Ascending aorta (tissue), 2 donors: ENCODE data around the gene GNPDA2. TPM values are rescaled to one million over a fixed set of nuclear protein-coding genes. Genes with fewer than 3 reads are reported as not detected.

ENCODE experiments used
- DNase-seq, 2 donors: peaks; one replicate each; pipeline ENCODE4 v3.0.0-alpha.2; 2019; ENCODE audit warnings: low spot score in 2 of 2
- H3K27ac ChIP-seq, 2 donors: fragments of 200-600 bp; sonication (generic); one replicate each; pipeline ENCODE4 v1.5.1; 2016 to 2017; ENCODE audit warnings: mild to moderate bottlenecking in 1 of 2
- H3K27me3 ChIP-seq: fragments of 200-600 bp; sonication (generic); one replicate; pipeline ENCODE4 v1.5.1; 2017
- H3K36me3 ChIP-seq, 2 donors: fragments of 200-600 bp; sonication (generic); one replicate each; pipeline ENCODE4 v1.5.1; 2016
- H3K4me1 ChIP-seq, 2 donors: fragments of 200-600 bp; sonication (generic); one replicate each; pipeline ENCODE4 v1.5.1; 2016 to 2017; ENCODE audit warnings: mild to moderate bottlenecking in 1 of 2
- H3K4me3 ChIP-seq, 2 donors: fragments of 200-600 bp; sonication (generic); one replicate each; pipeline ENCODE4 v1.5.1; 2016 to 2017; ENCODE audit warnings: mild to moderate bottlenecking in 1 of 2
- H3K9me3 ChIP-seq, 2 donors: fragments of 200-600 bp; sonication (generic); one replicate each; pipeline ENCODE4 v1.5.1; 2016
- intact Hi-C: fragments of 100-400 bp; cut with DNase I; formaldehyde crosslinking; loops from one replicate; pipeline ENCODE4 v1.15.1; 2023
- total RNA-seq: library from RNA; depleted of rRNA; stranded (reverse); fragments of >200 nt; gene quantifications from one replicate; pipeline ENCODE4 v1.1.0, GENCODE V29; 2016
- TF ChIP-seq, protein P1 (sequence below), 3 experiments: fragments of 200-600 bp in 2 of 3; fragments of 450-650 bp in 1 of 3; sonication (generic) in 2 of 3; IDR thresholded peaks; one replicate each; pipeline ENCODE4 v1.5.1; 2016 to 2019; ENCODE audit warnings: antibody characterized with exemption in 3 of 3, mild to moderate bottlenecking in 1 of 3, moderate library complexity in 1 of 3

GNPDA2 gene
- total RNA-seq, 1 donor from 2014 or later: 32.6 TPM

DNA sequence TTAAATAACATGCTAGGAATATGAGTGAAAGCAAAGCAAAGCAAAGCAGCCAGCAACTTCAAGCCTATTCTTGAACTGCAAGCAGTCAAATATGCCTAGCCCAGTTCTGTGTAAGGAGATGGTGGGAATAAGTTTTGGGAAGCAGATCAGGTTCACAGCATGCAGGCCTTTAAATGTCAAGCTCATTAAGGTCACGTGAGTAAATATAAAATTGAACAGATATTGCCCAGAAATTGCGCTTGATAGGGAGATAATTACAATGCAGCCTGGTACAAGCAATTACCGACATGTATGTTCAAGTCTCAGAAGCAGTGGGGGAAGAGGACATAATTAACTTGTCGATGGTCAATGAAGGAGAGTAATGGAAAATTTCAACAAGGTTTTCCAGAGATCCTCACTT, 6.0 kb downstream of the GNPDA2 start:
- no peak for DNase-seq
- TF ChIP-seq, protein P1, sequence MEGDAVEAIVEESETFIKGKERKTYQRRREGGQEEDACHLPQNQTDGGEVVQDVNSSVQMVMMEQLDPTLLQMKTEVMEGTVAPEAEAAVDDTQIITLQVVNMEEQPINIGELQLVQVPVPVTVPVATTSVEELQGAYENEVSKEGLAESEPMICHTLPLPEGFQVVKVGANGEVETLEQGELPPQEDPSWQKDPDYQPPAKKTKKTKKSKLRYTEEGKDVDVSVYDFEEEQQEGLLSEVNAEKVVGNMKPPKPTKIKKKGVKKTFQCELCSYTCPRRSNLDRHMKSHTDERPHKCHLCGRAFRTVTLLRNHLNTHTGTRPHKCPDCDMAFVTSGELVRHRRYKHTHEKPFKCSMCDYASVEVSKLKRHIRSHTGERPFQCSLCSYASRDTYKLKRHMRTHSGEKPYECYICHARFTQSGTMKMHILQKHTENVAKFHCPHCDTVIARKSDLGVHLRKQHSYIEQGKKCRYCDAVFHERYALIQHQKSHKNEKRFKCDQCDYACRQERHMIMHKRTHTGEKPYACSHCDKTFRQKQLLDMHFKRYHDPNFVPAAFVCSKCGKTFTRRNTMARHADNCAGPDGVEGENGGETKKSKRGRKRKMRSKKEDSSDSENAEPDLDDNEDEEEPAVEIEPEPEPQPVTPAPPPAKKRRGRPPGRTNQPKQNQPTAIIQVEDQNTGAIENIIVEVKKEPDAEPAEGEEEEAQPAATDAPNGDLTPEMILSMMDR (IDR thresholded peaks at IDR 0.05): no peak
- no peaks in the 10 kb centered on the region for H3K4me1 ChIP-seq
- no peaks in the 10 kb centered on the region for H3K27me3 ChIP-seq
- no peaks in the 10 kb centered on the region for H3K9me3 ChIP-seq
- H3K27ac ChIP-seq: no peak overlapping the region
- intact Hi-C loops: no loop called here
- H3K4me3 ChIP-seq: no peak overlapping the region
- no peaks in the 10 kb centered on the region for H3K36me3 ChIP-seq

DNA sequence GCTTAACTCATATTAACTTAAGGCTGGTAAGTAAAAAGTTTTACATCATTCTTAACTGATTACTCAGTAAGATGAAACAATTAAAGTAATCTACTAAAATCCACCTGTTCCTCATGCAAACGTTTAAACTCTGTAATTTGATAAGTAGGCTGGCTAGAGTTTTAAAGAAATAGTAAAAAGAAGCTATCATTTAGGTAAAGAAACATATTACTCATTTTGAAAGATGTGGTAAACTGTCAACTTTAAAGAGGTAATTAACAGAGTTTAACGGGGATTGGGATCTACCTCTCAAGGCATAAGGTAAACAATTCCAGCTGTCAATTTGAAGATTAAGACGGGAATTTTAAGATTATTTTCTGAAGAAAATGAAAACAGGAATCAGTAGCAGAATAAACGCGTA, 9.8 kb downstream of the GNPDA2 start:
- intact Hi-C loops: no loop called here
- Histone ChIP-seq H3K4me1 (no peaks in the 10 kb centered on the region), H3K27ac (no peak overlapping the region), H3K9me3 (no peaks in the 10 kb centered on the region), H3K36me3 (peaks cover 0 to 3% of the 10 kb centered on the region in 2 donors), H3K4me3 (no peak overlapping the region), H3K27me3 (no peaks in the 10 kb centered on the region)
- no peak for DNase-seq
- TF ChIP-seq, protein P1 (IDR thresholded peaks at IDR 0.05): no peak

DNA sequence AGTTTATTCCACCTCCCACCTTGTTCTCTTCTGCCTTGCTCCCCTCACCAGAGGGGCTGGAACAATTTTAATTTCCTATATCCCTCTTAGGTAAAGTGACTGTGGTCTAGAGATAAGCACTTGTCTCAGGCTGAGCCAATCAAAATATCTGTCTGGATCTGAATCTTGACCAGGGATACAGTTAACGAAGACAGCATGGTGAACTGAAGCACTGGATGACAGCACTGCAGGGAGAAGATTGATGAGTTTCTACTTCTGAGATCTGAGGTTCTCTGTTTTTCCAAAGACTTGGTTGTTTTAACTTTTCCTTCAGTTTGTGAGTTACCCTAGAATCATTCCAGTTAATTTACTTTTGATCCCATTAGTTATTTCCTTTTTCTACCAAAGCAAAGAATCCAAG, 13.2 kb downstream of the GNPDA2 start:
- no peaks in the 10 kb centered on the region for H3K4me1 ChIP-seq
- TF ChIP-seq, protein P1 (IDR thresholded peaks at IDR 0.05): no peak
- no peak overlapping the region for H3K27ac ChIP-seq
- no peak overlapping the region for H3K4me3 ChIP-seq
- peaks cover 2 to 3% of the 10 kb centered on the region in 2 donors for H3K36me3 ChIP-seq
- H3K27me3 ChIP-seq: no peaks in the 10 kb centered on the region
- no peaks in the 10 kb centered on the region for H3K9me3 ChIP-seq
- no peak for DNase-seq
- intact Hi-C loops: no loop called here

DNA sequence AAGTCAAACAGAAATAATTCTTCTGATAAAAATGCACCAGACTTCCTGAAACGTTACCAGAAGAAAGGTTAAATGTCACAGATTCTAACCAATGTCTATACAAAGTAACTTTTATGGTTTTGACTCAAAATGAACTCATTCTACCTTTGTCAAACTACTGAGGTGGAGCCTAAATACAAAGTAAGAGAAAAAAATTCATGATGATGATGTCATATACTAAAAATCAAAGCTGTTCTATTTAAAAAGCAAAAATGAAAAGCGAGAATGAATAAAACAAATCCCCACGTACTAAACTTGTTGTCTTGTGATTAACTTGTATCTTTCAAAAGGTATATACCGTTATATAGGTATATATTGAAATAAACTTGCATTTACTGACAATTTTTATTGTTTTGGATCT, 21.7 kb downstream of the GNPDA2 start:
- intact Hi-C loops: no loop called here
- DNase-seq: no peak
- peaks cover 7 to 20% of the 10 kb centered on the region in 2 donors for H3K36me3 ChIP-seq
- TF ChIP-seq, protein P1 (IDR thresholded peaks at IDR 0.05): no peak
- H3K27me3 ChIP-seq: no peaks in the 10 kb centered on the region
- H3K9me3 ChIP-seq: no peaks in the 10 kb centered on the region
- H3K27ac ChIP-seq: no peak overlapping the region
- no peaks in the 10 kb centered on the region for H3K4me1 ChIP-seq
- no peak overlapping the region for H3K4me3 ChIP-seq

DNA sequence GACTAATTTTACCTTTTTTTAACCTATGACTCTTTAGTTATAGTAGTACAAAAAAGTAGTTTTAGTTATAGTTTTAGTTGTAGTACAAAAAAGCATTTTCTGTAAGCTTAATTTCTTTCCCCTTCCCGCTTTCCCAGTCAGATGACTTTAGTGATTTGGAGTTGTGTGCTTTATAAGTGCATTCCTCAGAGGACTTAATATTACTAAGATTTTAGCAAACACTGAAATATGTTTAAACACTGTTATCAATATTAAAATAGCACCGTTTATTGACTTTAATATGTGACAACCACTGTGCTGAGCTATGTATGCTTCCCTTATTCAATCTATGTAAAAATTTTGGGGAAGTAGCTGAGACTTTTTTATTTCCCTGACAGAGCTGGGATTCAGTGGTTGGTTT, 25.3 kb downstream of the GNPDA2 start:
- H3K36me3 ChIP-seq: peaks cover 14 to 42% of the 10 kb centered on the region in 2 donors

More for the DNA sequence above, 25.3 kb downstream of the GNPDA2 start:
- DNase-seq: no peak
- H3K9me3 ChIP-seq: no peaks in the 10 kb centered on the region
- no peaks in the 10 kb centered on the region for H3K4me1 ChIP-seq
- no peak overlapping the region for H3K4me3 ChIP-seq
- intact Hi-C loops: no loop called here
- no peak overlapping the region for H3K27ac ChIP-seq
- no peaks in the 10 kb centered on the region for H3K27me3 ChIP-seq
- TF ChIP-seq, protein P1 (IDR thresholded peaks at IDR 0.05): no peak
